ENCODE results near the gene GPA33. TPM values are rescaled to one million over a fixed set of nuclear protein-coding genes. Genes with fewer than 3 reads are reported as not detected.

GPA33 gene
- total and polyA plus RNA-seq, 10 of the 15 experiments (the other 5 are each of a cell fraction or from before 2014, with no cell fraction given) = 0.09 to 0.27 (median 0.21) TPM; not detected in 1

GRCh38 chr1:167126317-167126716 lies 36.1 kb upstream of the GPA33 start (continued):
- no peak for TF ChIP-seq IRF3 (IDR thresholded peaks at IDR 0.05)
- no peak for TF ChIP-seq POU2F2 (IDR thresholded peaks at IDR 0.05; ENCODE audit: borderline replicate concordance, low read depth, low read length)
- TF ChIP-seq BHLHE40 (IDR thresholded peaks at IDR 0.05; ENCODE audit: borderline replicate concordance in 1 of 2, low read depth in 2 of 2, low read length in 1 of 2) = no peak
- no peak for TF ChIP-seq PKNOX1 (IDR thresholded peaks at IDR 0.05)
- no peak for TF ChIP-seq MTA3 (IDR thresholded peaks at IDR 0.05; ENCODE audit: borderline replicate concordance, low read length)
- no peak for TF ChIP-seq TCF7 (IDR thresholded peaks at IDR 0.05; ENCODE audit: borderline replicate concordance)
- no peak for TF ChIP-seq EGR1 (IDR thresholded peaks at IDR 0.05; ENCODE audit: borderline replicate concordance in 1 of 2, low read depth in 2 of 2, low read length in 2 of 2)
- TF ChIP-seq GABPA (IDR thresholded peaks at IDR 0.05; ENCODE audit: low read depth) = no peak
- no peak for TF ChIP-seq ZNF592 (IDR thresholded peaks at IDR 0.05)
- TF ChIP-seq NFIC (IDR thresholded peaks at IDR 0.05; ENCODE audit: low read depth, low read length) = no peak
